Endothelial cell of umbilical vein (primary cell): Measurements from ENCODE around the gene KIF23. TPM values are rescaled to one million over a fixed set of nuclear protein-coding genes. Genes with fewer than 3 reads are reported as not detected.

Experiments used
- BruUV-seq: library from RNA; stranded (reverse); fragments of 400-500 nt; replicated peaks from 2 replicates; lab custom pipeline; 2021; lab: Mats Ljungman, UMichigan
- CTCF ChIA-PET: fragments of 300-600, 350-600 bp; sonication (Branson Sonifier 250); formaldehyde crosslinking; loops from one replicate; lab custom pipeline; 2021; ENCODE audit warnings: antibody characterized with exemption, inconsistent platforms; lab: Charles Lee
- POLR2A ChIA-PET: fragments of 300-600, 350-600 bp; sonication (Branson Sonifier 250); formaldehyde crosslinking; loops from one replicate; lab custom pipeline; 2021; ENCODE audit warnings: antibody characterized with exemption, inconsistent platforms; lab: Charles Lee
- DNase-seq: peaks from one replicate; pipeline ENCODE4 v3.0.0-alpha.2; 2011; ENCODE audit warnings: low read depth, low spot score
- FAIRE-seq: peaks from 2 replicates; lab custom pipeline; 2011; peaks lifted over from hg19 to GRCh38; lab: Jason Lieb, UNC
- H2AFZ ChIP-seq: 2 replicates; pipeline ENCODE4 v1.6.0; 2012; ENCODE audit warnings: low read depth, low read length, control low read depth, inconsistent platforms
- H3K27ac ChIP-seq: 2 replicates; pipeline ENCODE4 v1.5.1; 2011; ENCODE audit warnings: low read depth, mild to moderate bottlenecking, control low read depth, low read length, moderate library complexity; ENCODE audit not compliant: insufficient read depth
- H3K27me3 ChIP-seq, 2 experiments: 2 replicates each; pipeline versions ENCODE4 v1.6.0 to v1.6.1; 2011; ENCODE audit warnings: low read length in 2 of 2, mixed read lengths in 1 of 2; ENCODE audit not compliant: control insufficient read depth in 2 of 2, insufficient read depth in 2 of 2
- H3K36me3 ChIP-seq, 2 experiments: 2 replicates in 1 of 2; 3 replicates in 1 of 2; pipeline ENCODE4 v1.5.1; 2011; ENCODE audit warnings: low read length in 2 of 2, mild to moderate bottlenecking in 1 of 2, moderate library complexity in 1 of 2; ENCODE audit not compliant: control insufficient read depth in 2 of 2, insufficient read depth in 2 of 2; ENCODE audit errors: extremely low read depth in 1 of 2
- H3K4me1 ChIP-seq: 3 replicates; pipeline ENCODE4 v1.5.1; 2011; ENCODE audit warnings: mild to moderate bottlenecking, low read length; ENCODE audit not compliant: control insufficient read depth, insufficient read depth; ENCODE audit errors: extremely low read depth
- H3K4me2 ChIP-seq: 2 replicates; pipeline ENCODE4 v1.6.1; 2011; ENCODE audit warnings: low read length, control low read depth, mixed read lengths; ENCODE audit not compliant: insufficient read depth
- H3K4me3 ChIP-seq, 3 experiments: fragments of 200-600 bp in 1 of 3; sonication (generic), shearing (Covaris generic) in 1 of 3; replicated peaks in 1 of 3; 2 replicates each; pipeline ENCODE4 v1.5.1; 2011 to 2016; ENCODE audit warnings: control low read depth in 3 of 3, low read length in 3 of 3, mild to moderate bottlenecking in 2 of 3, inconsistent platforms in 1 of 3, low read depth in 1 of 3, moderate library complexity in 1 of 3; ENCODE audit not compliant: insufficient read depth in 1 of 3
- H3K79me2 ChIP-seq: 2 replicates; pipeline ENCODE4 v1.6.0; 2012; ENCODE audit warnings: low read length, inconsistent platforms; ENCODE audit not compliant: control insufficient read depth, insufficient read depth
- H3K9ac ChIP-seq: replicated peaks from 2 replicates; pipeline ENCODE3; 2011; ENCODE audit warnings: low read length, control low read depth; ENCODE audit not compliant: insufficient read depth; ENCODE audit errors: extremely low read depth
- H3K9me1 ChIP-seq: replicated peaks from 3 replicates; pipeline ENCODE4 v1.6.0; 2011; ENCODE audit warnings: mild to moderate bottlenecking, low read length; ENCODE audit not compliant: control insufficient read depth, insufficient read depth; ENCODE audit errors: extremely low read depth
- H3K9me3 ChIP-seq: replicated peaks from 2 replicates; pipeline ENCODE4 v1.5.1; 2012; ENCODE audit warnings: low read length, inconsistent platforms; ENCODE audit not compliant: control insufficient read depth, insufficient read depth
- H4K20me1 ChIP-seq: replicated peaks from 2 replicates; pipeline ENCODE3; 2011; ENCODE audit warnings: mild to moderate bottlenecking, low read length; ENCODE audit not compliant: control insufficient read depth, insufficient read depth; ENCODE audit errors: extremely low read depth
- CTCF ChIP-seq, 2 donors: IDR thresholded peaks; 1 replicate in 1 of 2; 2 replicates in 1 of 2; pipeline ENCODE4 v1.5.1; 2011; ENCODE audit warnings: low read length in 2 of 2, mild to moderate bottlenecking in 2 of 2, moderate library complexity in 2 of 2, control low read depth in 1 of 2, inconsistent platforms in 1 of 2, low read depth in 1 of 2; ENCODE audit not compliant: insufficient read depth in 1 of 2; ENCODE audit errors: extremely low read depth in 1 of 2
- EZH2 ChIP-seq: IDR thresholded peaks from 2 replicates; pipeline ENCODE4 v1.6.1; 2012; ENCODE audit warnings: borderline replicate concordance, low read depth, mild to moderate bottlenecking, moderate library complexity, low read length, inconsistent platforms; ENCODE audit not compliant: severe bottlenecking
- FOS ChIP-seq: IDR thresholded peaks from 2 replicates; pipeline ENCODE4 v1.6.1; 2011; ENCODE audit warnings: mild to moderate bottlenecking, low read length, moderate library complexity, borderline replicate concordance; ENCODE audit not compliant: insufficient read depth
- GATA2 ChIP-seq: IDR thresholded peaks from 2 replicates; pipeline ENCODE4 v1.7.0; 2011; ENCODE audit warnings: low read depth, mild to moderate bottlenecking, moderate library complexity, mixed read lengths, low read length; ENCODE audit not compliant: insufficient read length, insufficient read depth
- JUN ChIP-seq: IDR thresholded peaks from 2 replicates; pipeline ENCODE4 v1.6.1; 2011; ENCODE audit warnings: borderline replicate concordance, low read depth; ENCODE audit not compliant: insufficient read length, insufficient read depth
- MAX ChIP-seq: IDR thresholded peaks from 2 replicates; pipeline ENCODE4 v1.6.1; 2011; ENCODE audit not compliant: insufficient read depth, insufficient read length
- MYC ChIP-seq: IDR thresholded peaks from one replicate; pipeline ENCODE4 v1.6.1; 2011; ENCODE audit warnings: mild to moderate bottlenecking, low read depth, low read length
- POLR2A ChIP-seq: IDR thresholded peaks from 2 replicates; pipeline ENCODE4 v1.6.1; 2012; ENCODE audit warnings: low read depth, mild to moderate bottlenecking, control low read depth, low read length
- POLR2AphosphoS5 ChIP-seq: IDR thresholded peaks from 2 replicates; pipeline ENCODE4 v1.6.1; 2012; ENCODE audit warnings: low read depth, mild to moderate bottlenecking, control low read depth, low read length, moderate library complexity; ENCODE audit not compliant: insufficient read depth
- dilution Hi-C: fragments of 300-500 bp; cut with MboI; formaldehyde crosslinking; loops from one replicate; pipeline ENCODE4 v1.15.0; 2019; ENCODE audit warnings: low sequenced_read_pairs; ENCODE audit not compliant: extremely low pct_ligation_motif_present
- intact Hi-C: fragments of 100-400 bp; cut with micrococcal nuclease; formaldehyde crosslinking; loops from one replicate; pipeline ENCODE4 v1.10.0; 2022
- polyA plus RNA-seq, 4 experiments: library from polyadenylated mRNA; depleted of rRNA in 3 of 4; stranded (reverse) in 3 of 4; unstranded in 1 of 4; fragments of >200 nt; gene quantifications; 2 replicates each; pipeline versions ENCODE4 v1.2.1 to v1.2.3, GENCODE V29; 2011 to 2012; ENCODE audit warnings: missing spikeins in 1 of 4
- total RNA-seq: library from RNA; stranded (reverse); gene quantifications from 2 replicates; pipeline ENCODE4 v1.2.3, GENCODE V29; 2021

Gene KIF23
- total and polyA plus RNA-seq, 2 donors (not counting 3 experiments of a cell fraction or from before 2014, with no cell fraction given), result 25.4 to 64.7 TPM

- CTCF ChIA-PET, result interaction anchor here (0.9 kb wide), 1 partner anchor 13 kb away, joined by 3 read pairs; no protein-coding TSS in a partner anchor
- H3K27ac ChIP-seq, result no peak overlapping the region
These were observed 6.3 kb upstream of the KIF23 start for GRCh38 chr15:69407719-69408400.

More at GRCh38 chr15:69407719-69408400, 6.3 kb upstream of the KIF23 start:
- BruUV-seq, result no TSS peak
- DNase-seq (no peak), FAIRE-seq (no peak)
- Histone ChIP-seq H3K36me3 (no peaks in the 10 kb centered on the region), H3K4me3 (no peak overlapping the region), H3K27me3 (no peaks in the 10 kb centered on the region), H3K9me1 (no peaks in the 10 kb centered on the region), H4K20me1 (no peaks in the 10 kb centered on the region), H3K79me2 (no peaks in the 10 kb centered on the region), H3K4me1 (no peaks in the 10 kb centered on the region), H3K9me3 (no peaks in the 10 kb centered on the region), H2AFZ (no peak overlapping the region), H3K4me2 (no peak overlapping the region), H3K9ac (no peak overlapping the region)
- intact Hi-C loops, result no loop called here
- dilution Hi-C loops, result no loop called here
- TF ChIP-seq MAX, result no peak
- no peak for TF ChIP-seq EZH2
- TF ChIP-seq MYC, result no peak
- TF ChIP-seq GATA2, result no peak
- TF ChIP-seq JUN, result no peak
- TF ChIP-seq POLR2A, result no peak
- TF ChIP-seq POLR2AphosphoS5, result no peak
- no peak for TF ChIP-seq CTCF (IDR thresholded peaks at IDR 0.05; ENCODE audit: extremely low read depth in 1 of 2, insufficient read depth in 1 of 2, low read depth in 1 of 2, low read length in 2 of 2)
- TF ChIP-seq FOS, result no peak
- POLR2A ChIA-PET, result no interaction called here
